HepG2 (cell line): ENCODE measurements around the gene SLC38A9. TPM values are rescaled to one million over a fixed set of nuclear protein-coding genes. Genes with fewer than 3 reads are reported as not detected.

ENCODE experiments used
- BCL3 ChIP-seq: sonication (generic); formaldehyde crosslinking; IDR thresholded peaks from 2 replicates; pipeline ENCODE4 v1.5.1; 2020; ENCODE audit warnings: mild to moderate bottlenecking, missing genetic modification reagents, moderate library complexity
- CEBPB ChIP-seq: IDR thresholded peaks from 2 replicates; pipeline ENCODE4 v1.6.1; 2011; ENCODE audit warnings: low read depth, low read length, improper control_type of control experiment, borderline replicate concordance
- CEBPG ChIP-seq: IDR thresholded peaks from 2 replicates; pipeline ENCODE4 v1.6.1; 2016
- CEBPZ ChIP-seq: IDR thresholded peaks from 2 replicates; pipeline ENCODE4 v1.6.1; 2012; ENCODE audit warnings: low read length, improper control_type of control experiment
- CHD4 ChIP-seq: fragments of 200-600 bp; sonication (generic); IDR thresholded peaks from 2 replicates; pipeline ENCODE4 v1.7.0; 2017; ENCODE audit warnings: mild to moderate bottlenecking, low read length, borderline replicate concordance
- CREB1 ChIP-seq, 2 experiments: fragments of 450-650 bp in 1 of 2; IDR thresholded peaks; 2 replicates each; pipeline ENCODE4 v1.6.1; 2016 to 2017; ENCODE audit warnings: control low read depth in 1 of 2, mild to moderate bottlenecking in 1 of 2, missing compliant biosample characterization in 1 of 2, missing genetic modification characterization in 1 of 2
- ETV5 ChIP-seq: IDR thresholded peaks from 2 replicates; pipeline ENCODE4 v1.6.1; 2018; ENCODE audit warnings: missing biosample characterization, missing genetic modification reagents, inconsistent platforms, borderline replicate concordance
- FOXA1 ChIP-seq, 2 experiments: fragments of 450-650 bp in 1 of 2; sonication (generic) in 1 of 2; formaldehyde crosslinking in 1 of 2; IDR thresholded peaks; 2 replicates each; pipeline versions ENCODE4 v1.4.0 to v1.6.1; 2016 to 2020; ENCODE audit warnings: missing genetic modification reagents in 1 of 2
- FOXP1 ChIP-seq, 2 experiments: fragments of 450-650 bp in 1 of 2; IDR thresholded peaks; 2 replicates each; pipeline ENCODE4 v1.6.1; 2017 to 2018; ENCODE audit warnings: antibody characterized with exemption in 1 of 2
- GATAD2A ChIP-seq: IDR thresholded peaks from 2 replicates; pipeline ENCODE4 v1.6.1; 2016
- HDAC2 ChIP-seq: sonication (generic); formaldehyde crosslinking; IDR thresholded peaks from 2 replicates; pipeline ENCODE4 v1.4.0; 2020; ENCODE audit warnings: missing genetic modification reagents
- HMG20A ChIP-seq: IDR thresholded peaks from 2 replicates; pipeline ENCODE4 v1.6.1; 2016; ENCODE audit warnings: borderline replicate concordance
- PPARG ChIP-seq: conservative IDR thresholded peaks from 2 replicates; pipeline ENCODE4 v1.6.1; 2016; ENCODE audit warnings: missing biosample characterization, missing genetic modification reagents
- SMARCE1 ChIP-seq: fragments of 450-650 bp; IDR thresholded peaks from 2 replicates; pipeline ENCODE4 v1.6.1; 2017; ENCODE audit warnings: borderline replicate concordance
- ZGPAT ChIP-seq: IDR thresholded peaks from 2 replicates; pipeline ENCODE4 v1.6.1; 2016; ENCODE audit warnings: mild to moderate bottlenecking
- ZHX1 ChIP-seq: sonication (generic); formaldehyde crosslinking; IDR thresholded peaks from 2 replicates; pipeline ENCODE4 v1.8.1; 2022; ENCODE audit warnings: low read depth, mild to moderate bottlenecking, missing genetic modification reagents
- ZNF275 ChIP-seq: sonication (generic); formaldehyde crosslinking; IDR thresholded peaks from 2 replicates; pipeline ENCODE4 v1.8.0; 2022; ENCODE audit warnings: missing genetic modification reagents, mild to moderate bottlenecking, inconsistent platforms, borderline replicate concordance
- ZNF607 ChIP-seq: sonication (generic); formaldehyde crosslinking; IDR thresholded peaks from 2 replicates; pipeline ENCODE4 v1.5.1; 2020; ENCODE audit warnings: missing genetic modification reagents, mild to moderate bottlenecking, borderline replicate concordance
- ZNF766 ChIP-seq: sonication (generic); formaldehyde crosslinking; IDR thresholded peaks from 2 replicates; pipeline ENCODE4 v1.5.0; 2020; ENCODE audit warnings: missing genetic modification reagents, borderline replicate concordance
- polyA plus RNA-seq, 8 experiments: library from polyadenylated mRNA; depleted of rRNA in 3 of 8; stranded (reverse) in 7 of 8; unstranded in 1 of 8; fragments of >200 nt; fragmentation: Illumina TruSeq in 4 of 8; extraction: Trizol in 4 of 8; gene quantifications; 2 replicates each; pipeline versions ENCODE4 v1.2.1 to v1.2.3, GENCODE V29; 2011 to 2016; ENCODE audit warnings: low read depth in 4 of 8, missing spikeins in 1 of 8, mixed read lengths in 1 of 8; ENCODE audit not compliant: insufficient read depth in 1 of 8
- total RNA-seq, 5 experiments: library from RNA; depleted of rRNA; stranded (reverse); fragments of >200 nt; fragmentation: Illumina TruSeq; extraction: Trizol; gene quantifications; 2 replicates each; pipeline ENCODE4 v1.2.3, GENCODE V29; 2016; ENCODE audit warnings: low read depth in 1 of 5

The SLC38A9 gene
- total and polyA plus RNA-seq, 2 of the 13 experiments (the other 11 are each of a cell fraction or from before 2014, with no cell fraction given), result 19.3 to 36.0 TPM

- TF ChIP-seq CEBPG (peak; percentile 63), ZHX1 (CRISPR knock-in tag) (no peak), CREB1 (IDR thresholded peaks at IDR 0.05) (no peak), CREB1 (CRISPR knock-in tag; IDR thresholded peaks at IDR 0.05) (peak; percentile 36; the same call in 1 of the 2 replicates), FOXP1 (IDR thresholded peaks at IDR 0.05) (no peak), FOXP1 (CRISPR knock-in tag; IDR thresholded peaks at IDR 0.05) (peak; percentile 35), ETV5 (CRISPR knock-in tag) (no peak), ZNF275 (CRISPR knock-in tag) (no peak), BCL3 (CRISPR knock-in tag) (no peak), PPARG (no peak), HDAC2 (CRISPR knock-in tag) (no peak), SMARCE1 (no peak), ZNF607 (CRISPR knock-in tag) (no peak), ZNF766 (CRISPR knock-in tag) (no peak), CEBPZ (no peak), FOXA1 (IDR thresholded peaks at IDR 0.05) (no peak), FOXA1 (CRISPR knock-in tag; IDR thresholded peaks at IDR 0.05) (peak; percentile 61), ZGPAT (CRISPR knock-in tag) (0 out of 2 replicates have a peak, but pooled peaks have one; percentile 34), CHD4 (no peak), GATAD2A (CRISPR knock-in tag) (peak; percentile 40; the same call in 1 of the 2 replicates), CEBPB (peak; percentile 72; the same call in 1 of the 2 replicates), HMG20A (CRISPR knock-in tag) (0 out of 2 replicates have a peak, but pooled peaks have one; percentile 25)
Measured at GRCh38 chr5:55621229-55621628, 90.9 kb downstream of the SLC38A9 start (continued).
